H1 (cell line): ENCODE measurements around the gene NHERF2. TPM values are rescaled to one million over a fixed set of nuclear protein-coding genes. Genes with fewer than 3 reads are reported as not detected.
A peak's percentile ranks its signal among the peaks of the same experiment; 100 is the strongest.

ENCODE experiments used
- CTCF ChIA-PET: fragments of 300-600 bp; sonication (Branson Sonifier 250); formaldehyde crosslinking; loops from one replicate; lab custom pipeline; 2021; ENCODE audit not compliant: partially characterized antibody; lab: Charles Lee
- POLR2A ChIA-PET: fragments of 300-600 bp; sonication (Branson Sonifier 250); formaldehyde crosslinking; loops from one replicate; lab custom pipeline; 2021; ENCODE audit warnings: inconsistent platforms; ENCODE audit not compliant: partially characterized antibody; lab: Charles Lee
- DNase-seq, 2 experiments: peaks; one replicate each; pipeline versions ENCODE4 v3.0.0 to v3.0.0-alpha.2; 2010 to 2022; ENCODE audit warnings: low spot score in 2 of 2, low read depth in 1 of 2, mixed read lengths in 1 of 2
- FAIRE-seq: peaks from 2 replicates; lab custom pipeline; 2011; peaks lifted over from hg19 to GRCh38; lab: Jason Lieb, UNC
- H2AFZ ChIP-seq: 2 replicates; pipeline ENCODE4 v1.8.1; 2012; ENCODE audit warnings: low read length, inconsistent platforms
- H2AK5ac ChIP-seq: 2 replicates; pipeline ENCODE4 v1.6.1; 2013; ENCODE audit warnings: low read depth, low read length
- H2BK120ac ChIP-seq: replicated peaks from 2 replicates; pipeline ENCODE3; 2013; ENCODE audit warnings: low read depth, low read length, inconsistent platforms
- H2BK12ac ChIP-seq: 2 replicates; pipeline ENCODE4 v1.6.1; 2013; ENCODE audit warnings: low read depth, low read length
- H2BK15ac ChIP-seq: 2 replicates; pipeline ENCODE4 v1.6.1; 2013; ENCODE audit warnings: low read length
- H2BK20ac ChIP-seq: 2 replicates; pipeline ENCODE4 v1.6.1; 2013; ENCODE audit warnings: low read length
- H2BK5ac ChIP-seq: 2 replicates; pipeline ENCODE4 v1.6.1; 2013; ENCODE audit warnings: low read depth, low read length
- H3K14ac ChIP-seq: 2 replicates; pipeline ENCODE4 v1.6.1; 2013; ENCODE audit warnings: inconsistent platforms; ENCODE audit not compliant: insufficient read length
- H3K18ac ChIP-seq: 2 replicates; pipeline ENCODE4 v1.6.1; 2013; ENCODE audit warnings: low read length; ENCODE audit errors: extremely low read depth
- H3K23ac ChIP-seq: 2 replicates; pipeline ENCODE4 v1.6.1; 2013; ENCODE audit warnings: inconsistent platforms; ENCODE audit not compliant: insufficient read length
- H3K23me2 ChIP-seq: 2 replicates; pipeline ENCODE4 v1.6.1; 2013; ENCODE audit warnings: low read depth, low read length
- H3K27ac ChIP-seq: 2 replicates; pipeline ENCODE4 v1.6.1; 2011; ENCODE audit warnings: low read depth, low read length, inconsistent platforms
- H3K27me3 ChIP-seq, 4 experiments: replicated peaks in 1 of 4; 1 replicate in 1 of 4; 2 replicates in 3 of 4; pipeline versions ENCODE4 v1.6.1 to v1.8.1; 2011 to 2013; ENCODE audit warnings: low read length in 3 of 4, mild to moderate bottlenecking in 3 of 4, inconsistent platforms in 2 of 4, mixed read lengths in 2 of 4, moderate library complexity in 1 of 4; ENCODE audit not compliant: control insufficient read depth in 3 of 4, insufficient read depth in 3 of 4; ENCODE audit errors: extremely low read depth in 1 of 4
- H3K36me3 ChIP-seq, 4 experiments: 2 replicates each; pipeline versions ENCODE4 v1.6.1 to v1.8.1; 2011 to 2013; ENCODE audit warnings: mild to moderate bottlenecking in 4 of 4, low read length in 3 of 4, moderate library complexity in 2 of 4, control low read depth in 1 of 4, inconsistent platforms in 1 of 4; ENCODE audit not compliant: insufficient read depth in 4 of 4, control insufficient read depth in 2 of 4
- H3K4ac ChIP-seq: replicated peaks from 2 replicates; pipeline ENCODE3; 2013; ENCODE audit warnings: low read length, low read depth, mixed read lengths, inconsistent platforms; ENCODE audit not compliant: insufficient read length
- H3K4me1 ChIP-seq, 4 experiments: replicated peaks in 1 of 4; 1 replicate in 1 of 4; 2 replicates in 3 of 4; pipeline versions ENCODE4 v1.6.1 to v1.8.1; 2011 to 2013; ENCODE audit warnings: low read length in 3 of 4, inconsistent platforms in 2 of 4, mixed read lengths in 1 of 4; ENCODE audit not compliant: insufficient read depth in 4 of 4, control insufficient read depth in 3 of 4
- H3K4me2 ChIP-seq, 2 experiments: 2 replicates each; pipeline versions ENCODE4 v1.6.1 to v1.8.1; 2011 to 2013; ENCODE audit warnings: low read depth in 2 of 2, low read length in 2 of 2, control low read depth in 1 of 2, inconsistent platforms in 1 of 2, mild to moderate bottlenecking in 1 of 2; ENCODE audit not compliant: insufficient read depth in 1 of 2
- H3K4me3 ChIP-seq, 4 experiments: fragments of 200-600, 300-600 bp in 1 of 4; sonication (generic), shearing (Covaris generic), sonication (Bioruptor Twin) in 1 of 4; 2 replicates each; pipeline versions ENCODE4 v1.5.1 to v1.8.1; 2011 to 2016; ENCODE audit warnings: low read length in 4 of 4, low read depth in 3 of 4, control low read depth in 2 of 4, inconsistent platforms in 2 of 4, mild to moderate bottlenecking in 2 of 4, mixed read lengths in 1 of 4, moderate library complexity in 1 of 4; ENCODE audit not compliant: insufficient read depth in 2 of 4; ENCODE audit errors: extremely low read depth in 1 of 4
- H3K56ac ChIP-seq: replicated peaks from 2 replicates; pipeline ENCODE3; 2013; ENCODE audit warnings: low read depth, mild to moderate bottlenecking, mixed read lengths, low read length, inconsistent platforms; ENCODE audit not compliant: insufficient read length
- H3K79me1 ChIP-seq: 2 replicates; pipeline ENCODE4 v1.6.1; 2013; ENCODE audit warnings: low read depth, low read length, control low read depth
- H3K79me2 ChIP-seq, 2 experiments: 2 replicates each; pipeline versions ENCODE4 v1.6.1 to v1.8.1; 2012 to 2013; ENCODE audit warnings: low read length in 2 of 2, mild to moderate bottlenecking in 2 of 2, inconsistent platforms in 1 of 2; ENCODE audit not compliant: insufficient read depth in 2 of 2, control insufficient read depth in 1 of 2
- H3K9ac ChIP-seq, 4 experiments: replicated peaks in 1 of 4; 1 replicate in 1 of 4; 2 replicates in 3 of 4; pipeline versions ENCODE4 v1.6.1 to v1.8.1; 2011 to 2013; ENCODE audit warnings: low read depth in 3 of 4, low read length in 3 of 4, control low read depth in 2 of 4, mild to moderate bottlenecking in 2 of 4, moderate library complexity in 2 of 4, inconsistent platforms in 1 of 4; ENCODE audit errors: extremely low read depth in 1 of 4
- H3K9me3 ChIP-seq, 2 experiments: 2 replicates each; pipeline versions ENCODE4 v1.6.1 to v1.8.1; 2012 to 2013; ENCODE audit warnings: mild to moderate bottlenecking in 2 of 2, moderate library complexity in 2 of 2, control low read depth in 1 of 2, inconsistent platforms in 1 of 2, low read depth in 1 of 2, low read length in 1 of 2, mixed read lengths in 1 of 2; ENCODE audit not compliant: insufficient read depth in 2 of 2
- H4K20me1 ChIP-seq, 2 experiments: replicated peaks in 1 of 2; 2 replicates each; pipeline versions ENCODE3 to v1.8.1; 2011 to 2013; ENCODE audit warnings: inconsistent platforms in 2 of 2, low read length in 2 of 2, mild to moderate bottlenecking in 1 of 2; ENCODE audit not compliant: insufficient read depth in 2 of 2, control insufficient read depth in 1 of 2
- H4K5ac ChIP-seq: 2 replicates; pipeline ENCODE4 v1.6.1; 2013; ENCODE audit warnings: low read length, low read depth, mixed read lengths, inconsistent platforms; ENCODE audit not compliant: insufficient read length
- H4K8ac ChIP-seq: 2 replicates; pipeline ENCODE4 v1.8.0; 2013; ENCODE audit warnings: mild to moderate bottlenecking, moderate library complexity, low read length, inconsistent platforms; ENCODE audit not compliant: insufficient read depth; ENCODE audit errors: extremely low read depth
- H4K91ac ChIP-seq: replicated peaks from 2 replicates; pipeline ENCODE3; 2013; ENCODE audit warnings: low read length, mixed read lengths, inconsistent platforms; ENCODE audit not compliant: insufficient read length
- CTBP2 ChIP-seq: IDR thresholded peaks from 2 replicates; pipeline ENCODE4 v1.7.0; 2011; ENCODE audit warnings: borderline replicate concordance, mild to moderate bottlenecking, moderate library complexity, mixed read lengths, low read length; ENCODE audit not compliant: insufficient read depth, insufficient read length
- FOSL1 ChIP-seq: IDR thresholded peaks from 2 replicates; pipeline ENCODE4 v1.6.1; 2011; ENCODE audit warnings: mild to moderate bottlenecking, low read depth, low read length, moderate library complexity; ENCODE audit not compliant: insufficient read depth
- GTF2F1 ChIP-seq: IDR thresholded peaks from 2 replicates; pipeline ENCODE4 v1.6.1; 2012; ENCODE audit warnings: low read depth, low read length, improper control_type of control experiment, borderline replicate concordance
- JUND ChIP-seq: IDR thresholded peaks from 2 replicates; pipeline ENCODE4 v1.6.1; 2011; ENCODE audit warnings: mild to moderate bottlenecking, improper control_type of control experiment, low read length
- POLR2AphosphoS5 ChIP-seq: IDR thresholded peaks from 2 replicates; pipeline ENCODE4 v1.6.1; 2011; ENCODE audit warnings: low read depth, low read length
- RAD21 ChIP-seq, 2 experiments: IDR thresholded peaks in 1 of 2; conservative IDR thresholded peaks in 1 of 2; 2 replicates each; pipeline ENCODE4 v1.6.1; 2011; ENCODE audit warnings: low read depth in 2 of 2, low read length in 2 of 2, improper control_type of control experiment in 1 of 2, inconsistent platforms in 1 of 2, mild to moderate bottlenecking in 1 of 2, moderate library complexity in 1 of 2
- SP2 ChIP-seq: IDR thresholded peaks from 2 replicates; pipeline ENCODE4 v1.6.1; 2012; ENCODE audit warnings: mild to moderate bottlenecking, low read length, inconsistent platforms
- SUZ12 ChIP-seq: fragments of 200-600 bp; sonication (generic); IDR thresholded peaks from 2 replicates; pipeline ENCODE4 v1.6.1; 2012; ENCODE audit warnings: mild to moderate bottlenecking, inconsistent platforms, low read length, moderate library complexity, mixed read lengths
- ZNF274 ChIP-seq: IDR thresholded peaks from 2 replicates; pipeline ENCODE4 v1.7.0; 2012; ENCODE audit warnings: low read length, borderline replicate concordance; ENCODE audit errors: extremely low read depth
- WGBS, 2 experiments: shearing (Covaris generic) in 1 of 2; methylation state at CpG; one replicate each; pipeline versions ENCODE4 v1.1.6 to v1.1.7; 2013 to 2015; ENCODE audit warnings: low lambda C conversion rate in 2 of 2, mixed read lengths in 2 of 2, inconsistent platforms in 1 of 2, low coverage in 1 of 2, missing lambda C conversion rate in 1 of 2; ENCODE audit not compliant: insufficient replicate concordance in 2 of 2, insufficient coverage in 1 of 2, insufficient read length in 1 of 2; ENCODE audit errors: extremely low coverage in 1 of 2, missing lambda C conversion rate in 1 of 2; 5-methylcytosine and 5-hydroxymethylcytosine counted together
- polyA plus RNA-seq, 7 experiments: library from polyadenylated mRNA; depleted of rRNA in 3 of 7; stranded (reverse) in 5 of 7; unstranded in 2 of 7; fragments of >200 nt in 5 of 7; fragments of 200-250 nt in 2 of 7; gene quantifications; 1 replicate in 5 of 7; 2 replicates in 1 of 7; 4 replicates in 1 of 7; pipeline versions ENCODE4 v1.2.1 to v1.2.3, GENCODE V29; 2011 to 2013; ENCODE audit warnings: missing spikeins in 2 of 7, mixed read lengths in 2 of 7
- total RNA-seq: library from RNA; stranded (reverse); fragmentation: NEBNext Ultra II Directional; extraction: Animal tissue kit (Norgen Biotek cat#: 25700); gene quantifications from 2 replicates; pipeline ENCODE4 v1.2.1, GENCODE V29; 2021
- TF ChIP-seq, protein P1 (sequence below): IDR thresholded peaks from 2 replicates; pipeline ENCODE4 v1.6.1; 2011; ENCODE audit warnings: low read depth, mild to moderate bottlenecking, low read length; ENCODE audit not compliant: insufficient read depth

Gene NHERF2
- total and polyA plus RNA-seq, 2 of the 8 experiments (the other 6 are each of a cell fraction or from before 2014, with no cell fraction given) = 13.9 to 19.3 TPM

DNA sequence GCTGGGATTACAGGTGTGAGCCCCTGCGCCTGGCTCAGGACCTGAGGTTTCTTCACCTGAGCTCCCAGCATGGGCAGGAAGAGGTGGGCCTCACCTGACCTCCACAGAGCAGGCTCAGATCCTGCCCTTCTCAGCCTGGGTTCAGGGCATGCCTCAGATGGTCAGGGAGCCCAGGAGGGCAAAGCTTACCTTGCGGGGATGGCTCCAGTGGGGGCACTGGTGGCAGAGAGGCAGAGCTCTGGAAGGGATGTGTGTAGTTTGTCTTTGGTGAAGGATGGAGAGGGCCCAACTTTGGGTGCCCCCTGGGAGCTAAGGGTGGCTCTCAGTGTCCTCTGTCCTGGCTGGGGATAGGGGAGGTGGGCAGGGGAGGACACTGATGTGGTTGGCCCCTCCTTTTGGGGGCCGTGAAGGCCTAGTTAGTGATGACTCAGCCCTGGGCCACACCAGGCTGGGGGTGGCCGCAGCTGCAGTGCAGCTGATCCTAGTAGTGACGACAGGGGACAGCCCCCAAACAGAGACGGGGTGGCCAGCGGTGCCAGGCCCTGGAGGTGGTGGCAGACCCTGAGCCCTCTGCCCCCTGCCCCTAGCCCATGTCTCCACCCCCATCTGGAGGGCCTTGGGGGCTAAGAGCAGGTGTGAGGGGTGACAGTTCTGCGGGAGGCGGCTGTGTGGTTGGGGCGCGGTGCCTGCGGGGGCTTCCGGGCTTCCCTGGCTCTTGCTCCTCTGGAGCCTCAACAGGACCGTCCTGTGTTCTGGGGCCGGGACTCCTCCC lies 5.8 kb downstream of the NHERF2 start:
- Histone ChIP-seq H3K9me3 (no peaks in the 10 kb centered on the region), H2AFZ (no peak overlapping the region), H4K20me1 (peaks cover 0 to 9% of the 10 kb centered on the region in 2 experiments), H2BK15ac (no peak overlapping the region), H3K23me2 (peaks cover 1% of the 10 kb centered on the region; the same call in 1 of the 2 replicates), H3K27me3 (peaks cover 0 to 8% (median 7%) of the 10 kb centered on the region in 4 experiments; a peak in 5 of 7 replicates), H4K91ac (no peak overlapping the region), H3K23ac (no peak overlapping the region), H3K4me2 (no peak overlapping the region), H4K5ac (no peak overlapping the region), H2BK12ac (no peak overlapping the region), H3K79me2 (no peaks in the 10 kb centered on the region), H3K4me3 (no peak overlapping the region), H2BK20ac (no peak overlapping the region), H3K4me1 (peaks cover 0 to 6% (median 2%) of the 10 kb centered on the region in 4 experiments; a peak in 5 of 7 replicates), H3K9ac (no peak overlapping the region), H4K8ac (peak overlapping the region; percentile 51; the same call in 1 of the 2 replicates), H2AK5ac (no peak overlapping the region), H3K18ac (no peak overlapping the region), H3K79me1 (no peaks in the 10 kb centered on the region), H2BK5ac (no peak overlapping the region), H3K36me3 (no peaks in the 10 kb centered on the region), H3K14ac (no peak overlapping the region), H3K56ac (no peak overlapping the region), H3K27ac (no peak overlapping the region), H2BK120ac (no peak overlapping the region), H3K4ac (no peak overlapping the region)
- POLR2A ChIA-PET = interaction anchor here (0.8 to 2.4 kb wide), 4 partner anchors 9 to 119 kb away, joined by 3 to 9 read pairs (median 4); partner anchors contain the start of gene RPS2
- DNase-seq (no peak), FAIRE-seq (no peak)
- CTCF ChIA-PET = interaction anchor here (0.7 to 2.3 kb wide), 7 partner anchors 9 to 59 kb away, joined by 3 to 16 read pairs (median 5); partner anchors contain the start of gene NPW
- WGBS, 2 experiments = 85% methylated on average over 7 of the region's 15 CpGs; no CpG with 5 or more reads in 1 of the 2 experiments
- TF ChIP-seq, protein P1, sequence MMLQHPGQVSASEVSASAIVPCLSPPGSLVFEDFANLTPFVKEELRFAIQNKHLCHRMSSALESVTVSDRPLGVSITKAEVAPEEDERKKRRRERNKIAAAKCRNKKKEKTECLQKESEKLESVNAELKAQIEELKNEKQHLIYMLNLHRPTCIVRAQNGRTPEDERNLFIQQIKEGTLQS = no peak
- TF ChIP-seq SP2 (no peak), RAD21 (IDR thresholded peaks at IDR 0.05 in 1 of 2, conservative IDR thresholded peaks at IDR 0.05 in 1 of 2; ENCODE audit: low read depth in 2 of 2, low read length in 2 of 2) (no peak), POLR2AphosphoS5 (no peak), FOSL1 (no peak), ZNF274 (no peak), CTBP2 (no peak), JUND (no peak), GTF2F1 (no peak), SUZ12 (no peak)
